ENCODE data around the gene PAX5.

Gene PAX5

DNA sequence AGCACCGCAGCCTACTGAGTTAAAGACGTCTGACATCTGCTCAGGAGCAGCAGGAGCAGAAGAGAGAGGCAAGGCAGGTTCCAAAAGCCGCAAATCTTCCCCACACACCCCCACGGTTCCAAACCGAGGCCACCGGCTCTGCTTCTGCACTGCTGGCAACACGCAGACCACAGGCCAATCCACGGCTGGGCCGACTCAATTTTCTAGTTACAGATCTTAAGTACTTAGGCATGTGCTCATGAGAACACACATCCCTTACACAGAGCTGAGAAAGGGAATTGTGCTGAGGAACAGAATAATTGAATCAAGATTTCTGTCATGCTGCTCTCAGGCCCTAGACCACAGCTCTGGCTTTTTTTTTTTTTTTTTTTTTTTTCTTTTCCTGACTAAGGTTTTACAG lies 32.6 kb downstream of the PAX5 start:
- no peak overlapping the region for H3K27ac ChIP-seq (ENCODE audit: insufficient read depth, low read length, poor library complexity, severe bottlenecking)
- peaks cover 19% of the 10 kb centered on the region for H3K27me3 ChIP-seq (replicated peaks; ENCODE audit: control insufficient read depth, insufficient read depth, low read length, poor library complexity, severe bottlenecking)
- no peaks in the 10 kb centered on the region for H3K9me3 ChIP-seq (ENCODE audit: control insufficient read depth, low read length)
- H3K36me3 ChIP-seq (ENCODE audit: control insufficient read depth, insufficient read depth, low read length), result no peaks in the 10 kb centered on the region
- peaks cover 5% of the 10 kb centered on the region for H3K4me1 ChIP-seq (ENCODE audit: control insufficient read depth, insufficient read depth, low read length, poor library complexity, severe bottlenecking)
- DNase-seq, result no peak
- H3K4me3 ChIP-seq (ENCODE audit: insufficient read depth, low read depth, low read length, poor library complexity, severe bottlenecking), result no peak overlapping the region

GRCh38 chr9:36999728-37000333 lies 34.2 kb downstream of the PAX5 start:
- no peak overlapping the region for H3K4me3 ChIP-seq (ENCODE audit: insufficient read depth, low read depth, low read length, poor library complexity, severe bottlenecking)
- no peak overlapping the region for H3K27ac ChIP-seq (ENCODE audit: insufficient read depth, low read length, poor library complexity, severe bottlenecking)
- H3K4me1 ChIP-seq (ENCODE audit: control insufficient read depth, insufficient read depth, low read length, poor library complexity, severe bottlenecking), result peaks cover 5% of the 10 kb centered on the region
- H3K9me3 ChIP-seq (ENCODE audit: control insufficient read depth, low read length), result no peaks in the 10 kb centered on the region
- no peak for DNase-seq
- no peaks in the 10 kb centered on the region for H3K36me3 ChIP-seq (ENCODE audit: control insufficient read depth, insufficient read depth, low read length)
- H3K27me3 ChIP-seq (replicated peaks; ENCODE audit: control insufficient read depth, insufficient read depth, low read length, poor library complexity, severe bottlenecking), result peaks cover 14% of the 10 kb centered on the region

DNA sequence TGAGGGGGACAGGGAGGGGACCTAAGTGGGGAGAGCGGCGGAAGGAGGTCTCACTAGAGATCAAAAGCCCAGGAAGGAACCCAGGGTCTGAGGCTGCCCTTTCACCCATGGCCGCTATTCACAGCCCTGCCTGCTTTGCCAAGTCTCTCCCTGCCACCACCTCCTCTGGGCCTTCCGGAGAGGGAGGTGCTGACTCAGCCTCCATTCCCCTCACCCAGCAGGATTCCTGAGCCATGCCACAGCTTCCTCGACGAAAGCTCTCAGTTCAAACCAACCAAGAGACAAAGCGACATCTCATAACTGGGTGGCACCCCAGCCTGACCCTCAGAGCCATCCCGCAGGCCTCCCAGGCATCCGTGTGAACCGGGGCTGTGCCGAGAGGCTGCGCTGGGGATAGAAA lies 36.7 kb downstream of the PAX5 start:
- H3K4me3 ChIP-seq (ENCODE audit: insufficient read depth, low read depth, low read length, poor library complexity, severe bottlenecking), result no peak overlapping the region
- no peak for DNase-seq
- no peaks in the 10 kb centered on the region for H3K9me3 ChIP-seq (ENCODE audit: control insufficient read depth, low read length)
- no peaks in the 10 kb centered on the region for H3K36me3 ChIP-seq (ENCODE audit: control insufficient read depth, insufficient read depth, low read length)
- H3K27ac ChIP-seq (ENCODE audit: insufficient read depth, low read length, poor library complexity, severe bottlenecking), result no peak overlapping the region
- H3K27me3 ChIP-seq (replicated peaks; ENCODE audit: control insufficient read depth, insufficient read depth, low read length, poor library complexity, severe bottlenecking), result peaks cover 6% of the 10 kb centered on the region
- H3K4me1 ChIP-seq (ENCODE audit: control insufficient read depth, insufficient read depth, low read length, poor library complexity, severe bottlenecking), result no peaks in the 10 kb centered on the region

- Histone ChIP-seq H3K36me3 (ENCODE audit: control insufficient read depth, insufficient read depth, low read length) (no peaks in the 10 kb centered on the region), H3K4me1 (ENCODE audit: control insufficient read depth, insufficient read depth, low read length, poor library complexity, severe bottlenecking) (no peaks in the 10 kb centered on the region), H3K27ac (ENCODE audit: insufficient read depth, low read length, poor library complexity, severe bottlenecking) (no peak overlapping the region), H3K27me3 (replicated peaks; ENCODE audit: control insufficient read depth, insufficient read depth, low read length, poor library complexity, severe bottlenecking) (peaks cover 1% of the 10 kb centered on the region), H3K4me3 (ENCODE audit: insufficient read depth, low read depth, low read length, poor library complexity, severe bottlenecking) (no peak overlapping the region), H3K9me3 (ENCODE audit: control insufficient read depth, low read length) (no peaks in the 10 kb centered on the region)
- no peak for DNase-seq
Observed at GRCh38 chr9:36996706-36997086, 37.4 kb downstream of the PAX5 start.

DNA sequence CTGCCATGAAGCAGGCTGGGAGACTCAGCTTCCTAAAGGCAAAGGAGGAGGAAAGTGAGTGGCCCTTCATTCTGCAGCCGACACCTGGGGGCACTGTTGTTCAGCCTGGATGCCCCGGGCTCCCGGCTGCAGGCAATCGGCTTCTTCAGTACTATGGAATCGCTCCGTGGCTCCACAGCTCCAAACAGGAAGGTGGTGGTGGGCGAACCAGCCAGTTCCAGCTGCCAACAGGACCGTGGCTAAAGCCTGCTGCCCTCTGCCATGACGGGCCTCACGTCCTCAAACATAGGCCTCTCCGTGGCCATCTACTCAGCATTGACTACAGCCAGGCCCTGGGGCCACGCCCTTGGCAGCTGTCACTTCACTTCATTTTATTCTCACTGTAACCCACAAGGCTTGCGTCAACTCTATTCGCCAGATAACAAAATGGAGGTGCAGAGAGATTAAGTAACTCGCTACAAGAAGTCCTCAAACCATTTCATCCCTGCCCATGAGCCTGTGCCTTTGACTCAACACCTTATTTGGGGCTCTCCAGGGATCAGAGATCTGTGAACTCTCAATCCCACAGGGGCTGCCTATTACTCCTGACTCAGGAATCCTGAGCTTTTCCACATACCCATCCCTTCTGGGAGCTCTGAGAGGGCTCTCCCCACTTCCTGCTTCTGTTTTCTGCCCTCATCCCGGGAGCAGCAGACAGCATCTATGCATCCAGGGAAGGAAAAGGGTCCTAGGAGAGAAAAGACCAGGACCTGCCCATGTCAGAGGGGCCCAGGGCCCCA lies 38.0 kb downstream of the PAX5 start:
- peak in 2 of 3 donors; percentile 17 to 30 for DNase-seq
- no peak overlapping the region for H3K4me3 ChIP-seq (ENCODE audit: insufficient read depth, low read depth, low read length, poor library complexity, severe bottlenecking)
- no peak overlapping the region for H3K27ac ChIP-seq (ENCODE audit: insufficient read depth, low read length, poor library complexity, severe bottlenecking)
- H3K27me3 ChIP-seq (replicated peaks; ENCODE audit: control insufficient read depth, insufficient read depth, low read length, poor library complexity, severe bottlenecking), result no peaks in the 10 kb centered on the region
- H3K4me1 ChIP-seq (ENCODE audit: control insufficient read depth, insufficient read depth, low read length, poor library complexity, severe bottlenecking), result no peaks in the 10 kb centered on the region
- no peaks in the 10 kb centered on the region for H3K36me3 ChIP-seq (ENCODE audit: control insufficient read depth, insufficient read depth, low read length)
- no peaks in the 10 kb centered on the region for H3K9me3 ChIP-seq (ENCODE audit: control insufficient read depth, low read length)

GRCh38 chr9:36993933-36994764 lies 39.9 kb downstream of the PAX5 start:
- Histone ChIP-seq H3K27ac (ENCODE audit: insufficient read depth, low read length, poor library complexity, severe bottlenecking) (no peak overlapping the region), H3K4me3 (ENCODE audit: insufficient read depth, low read depth, low read length, poor library complexity, severe bottlenecking) (no peak overlapping the region), H3K9me3 (ENCODE audit: control insufficient read depth, low read length) (no peaks in the 10 kb centered on the region), H3K36me3 (ENCODE audit: control insufficient read depth, insufficient read depth, low read length) (no peaks in the 10 kb centered on the region), H3K27me3 (replicated peaks; ENCODE audit: control insufficient read depth, insufficient read depth, low read length, poor library complexity, severe bottlenecking) (no peaks in the 10 kb centered on the region), H3K4me1 (ENCODE audit: control insufficient read depth, insufficient read depth, low read length, poor library complexity, severe bottlenecking) (no peaks in the 10 kb centered on the region)
- no peak for DNase-seq

DNA sequence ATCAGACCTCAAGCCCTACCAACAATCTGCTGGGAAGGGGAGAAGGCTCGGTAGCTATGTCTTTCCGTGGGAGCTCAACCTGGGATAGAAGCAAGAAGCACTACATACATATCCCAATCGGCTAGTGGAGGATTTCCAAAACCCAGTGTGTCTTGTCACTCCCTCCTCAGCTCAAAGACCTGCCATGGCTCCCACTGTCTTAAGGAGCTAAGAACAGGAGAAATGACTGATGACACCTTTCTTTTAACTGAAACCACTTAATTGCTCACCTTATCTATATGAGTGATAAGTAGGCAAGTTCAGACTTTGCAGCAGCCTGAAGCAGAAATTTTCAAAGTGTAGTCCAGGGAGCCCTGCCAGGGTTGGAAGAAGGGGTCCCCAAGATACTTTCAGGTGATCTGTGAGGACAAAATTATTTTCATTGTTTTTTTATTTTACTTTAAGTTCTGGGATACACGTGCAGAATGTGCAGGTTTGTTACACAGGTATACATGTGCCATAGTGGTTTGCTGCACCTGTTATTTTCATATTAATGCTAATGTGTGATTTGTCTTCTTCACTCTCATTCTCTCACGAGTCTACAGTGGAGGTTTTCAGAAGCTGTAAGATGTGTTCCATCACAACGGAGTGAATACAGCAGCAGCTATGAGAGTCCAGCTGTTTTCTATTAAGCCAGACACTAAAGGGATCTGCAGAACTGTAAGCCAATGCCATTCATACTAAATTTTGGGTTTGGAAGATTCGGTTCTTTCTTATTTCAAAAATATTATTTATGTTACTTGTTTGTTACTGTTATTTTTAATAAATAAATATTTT lies 41.4 kb downstream of the PAX5 start:
- DNase-seq, result no peak
- Histone ChIP-seq H3K27me3 (replicated peaks; ENCODE audit: control insufficient read depth, insufficient read depth, low read length, poor library complexity, severe bottlenecking) (peaks cover 4% of the 10 kb centered on the region), H3K27ac (ENCODE audit: insufficient read depth, low read length, poor library complexity, severe bottlenecking) (no peak overlapping the region), H3K9me3 (ENCODE audit: control insufficient read depth, low read length) (no peaks in the 10 kb centered on the region), H3K36me3 (ENCODE audit: control insufficient read depth, insufficient read depth, low read length) (no peaks in the 10 kb centered on the region), H3K4me1 (ENCODE audit: control insufficient read depth, insufficient read depth, low read length, poor library complexity, severe bottlenecking) (no peaks in the 10 kb centered on the region), H3K4me3 (ENCODE audit: insufficient read depth, low read depth, low read length, poor library complexity, severe bottlenecking) (no peak overlapping the region)

DNA sequence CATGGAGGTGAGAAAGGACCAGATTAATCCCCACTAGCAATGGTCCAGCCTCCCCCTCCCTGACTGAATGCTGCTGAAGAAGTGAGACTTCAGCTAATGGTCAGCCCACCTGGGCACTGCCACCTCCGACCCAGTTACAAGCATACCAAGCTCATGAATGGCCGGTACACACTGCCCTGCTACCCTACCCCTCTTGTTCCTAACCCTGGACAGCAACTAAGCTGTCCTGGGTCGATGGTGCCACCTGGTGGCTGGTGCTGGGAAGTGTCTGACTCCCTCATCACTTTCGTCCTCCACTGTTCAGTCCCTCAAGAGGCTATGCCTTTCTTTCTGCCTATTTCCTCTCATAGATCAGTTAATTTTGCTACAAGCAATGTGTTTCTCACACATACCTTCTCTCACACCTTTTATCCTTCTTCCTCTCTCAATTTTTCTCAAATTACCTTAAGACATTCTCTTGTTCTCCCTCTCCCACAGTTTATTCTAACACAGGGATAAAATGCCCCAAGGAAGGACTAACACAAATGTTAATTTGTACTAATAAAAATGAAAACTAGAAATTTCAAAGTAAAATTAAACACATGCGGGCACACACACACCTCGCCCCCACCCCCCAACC lies 42.4 kb downstream of the PAX5 start:
- Histone ChIP-seq H3K4me3 (ENCODE audit: insufficient read depth, low read depth, low read length, poor library complexity, severe bottlenecking) (no peak overlapping the region), H3K27me3 (replicated peaks; ENCODE audit: control insufficient read depth, insufficient read depth, low read length, poor library complexity, severe bottlenecking) (peaks cover 8% of the 10 kb centered on the region), H3K27ac (ENCODE audit: insufficient read depth, low read length, poor library complexity, severe bottlenecking) (no peak overlapping the region), H3K36me3 (ENCODE audit: control insufficient read depth, insufficient read depth, low read length) (no peaks in the 10 kb centered on the region), H3K9me3 (ENCODE audit: control insufficient read depth, low read length) (no peaks in the 10 kb centered on the region), H3K4me1 (ENCODE audit: control insufficient read depth, insufficient read depth, low read length, poor library complexity, severe bottlenecking) (peaks cover 2% of the 10 kb centered on the region)
- DNase-seq, result no peak

DNA sequence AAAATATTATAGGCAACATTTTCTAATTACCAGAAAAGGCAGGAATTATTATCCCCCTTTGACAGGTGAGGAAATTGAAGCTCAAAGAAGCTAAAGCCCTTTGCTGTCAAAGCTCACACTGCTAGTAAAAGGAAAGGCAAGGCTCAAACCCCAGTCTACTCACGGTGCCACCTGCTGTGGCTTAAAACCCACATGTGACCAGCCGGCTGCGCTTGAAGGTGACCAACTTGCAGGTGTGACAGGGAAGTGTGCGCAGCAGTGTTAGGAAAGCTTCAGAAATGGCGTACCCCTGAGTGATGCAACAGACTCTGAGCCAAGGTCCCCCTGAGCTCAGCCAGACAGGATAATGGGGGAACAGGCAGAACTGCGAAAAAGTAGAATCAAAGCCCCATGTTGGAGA lies 45.2 kb downstream of the PAX5 start:
- H3K9me3 ChIP-seq (ENCODE audit: control insufficient read depth, low read length), result no peaks in the 10 kb centered on the region
- peaks cover 16% of the 10 kb centered on the region for H3K27me3 ChIP-seq (replicated peaks; ENCODE audit: control insufficient read depth, insufficient read depth, low read length, poor library complexity, severe bottlenecking)
- DNase-seq, result no peak
- H3K27ac ChIP-seq (ENCODE audit: insufficient read depth, low read length, poor library complexity, severe bottlenecking), result no peak overlapping the region
- peaks cover 6% of the 10 kb centered on the region for H3K4me1 ChIP-seq (ENCODE audit: control insufficient read depth, insufficient read depth, low read length, poor library complexity, severe bottlenecking)
- H3K4me3 ChIP-seq (ENCODE audit: insufficient read depth, low read depth, low read length, poor library complexity, severe bottlenecking), result no peak overlapping the region
- no peaks in the 10 kb centered on the region for H3K36me3 ChIP-seq (ENCODE audit: control insufficient read depth, insufficient read depth, low read length)

Measured in effector memory CD4-positive, alpha-beta T cell (primary cell).